Chondrocyte (in vitro differentiated cells): Measurements from ENCODE around the gene IPMK. TPM values are rescaled to one million over a fixed set of nuclear protein-coding genes. Genes with fewer than 3 reads are reported as not detected.
"Not testable (repeated sequence)": the region's sequence is repeated elsewhere in the genome, so short reads cannot be mapped to it uniquely, and the experiment has no call there.

ENCODE experiments used
- DNase-seq: peaks from one replicate; pipeline ENCODE4 v3.0.0; 2021; ENCODE audit warnings: mixed read lengths, low spot score
- H3K27ac Mint-ChIP-seq: one replicate; pipeline ENCODE4 v1.8.0; 2021; ENCODE audit warnings: mild to moderate bottlenecking, moderate library complexity, mixed read lengths; ENCODE audit not compliant: unreplicated experiment
- H3K27me3 Mint-ChIP-seq: 2 replicates; pipeline ENCODE4 v1.8.0; 2021; ENCODE audit warnings: low read depth, mixed read lengths
- H3K36me3 Mint-ChIP-seq: 2 replicates; pipeline ENCODE4 v1.8.0; 2021; ENCODE audit warnings: low read depth, mixed read lengths
- H3K4me1 Mint-ChIP-seq: 2 replicates; pipeline ENCODE4 v1.8.0; 2021; ENCODE audit warnings: low read depth, mild to moderate bottlenecking, mixed read lengths
- H3K4me3 Mint-ChIP-seq: one replicate; pipeline ENCODE4 v1.8.0; 2021; ENCODE audit warnings: mild to moderate bottlenecking, moderate library complexity, mixed read lengths; ENCODE audit not compliant: unreplicated experiment
- H3K9me3 Mint-ChIP-seq: 2 replicates; pipeline ENCODE4 v1.8.0; 2021; ENCODE audit warnings: low read depth, mixed read lengths
- total RNA-seq: library from RNA; stranded (reverse); gene quantifications from 3 replicates; pipeline ENCODE4 v1.2.1, GENCODE V29; 2021
- TF ChIP-seq, protein P1 (sequence below): fragments of 200-600 bp; sonication (generic); IDR thresholded peaks from 2 replicates; pipeline ENCODE4 v1.5.0; 2021; ENCODE audit warnings: antibody characterized with exemption, mild to moderate bottlenecking, moderate library complexity

Gene IPMK
- total RNA-seq, 1 donor from 2014 or later: 2.9 TPM

DNA sequence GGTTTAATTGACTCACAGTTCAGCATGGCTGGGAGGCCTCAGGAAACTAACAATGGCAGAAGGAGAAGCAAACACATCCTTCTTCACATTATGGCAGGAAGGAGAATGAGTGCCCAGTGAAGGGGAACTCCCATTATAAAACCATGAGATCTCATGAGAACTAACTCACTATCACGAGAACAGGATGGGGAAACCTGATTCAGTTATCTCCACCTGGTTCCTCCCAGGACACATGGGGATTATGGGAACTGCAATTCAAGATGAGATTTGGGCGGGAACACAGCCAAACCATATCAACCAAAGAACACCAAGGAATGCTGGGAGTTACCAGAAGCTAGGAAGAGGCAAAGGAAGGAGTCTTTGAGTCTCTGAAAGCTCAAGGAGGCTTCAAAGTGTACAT, 94.3 kb downstream of the IPMK start:
- TF ChIP-seq, protein P1, sequence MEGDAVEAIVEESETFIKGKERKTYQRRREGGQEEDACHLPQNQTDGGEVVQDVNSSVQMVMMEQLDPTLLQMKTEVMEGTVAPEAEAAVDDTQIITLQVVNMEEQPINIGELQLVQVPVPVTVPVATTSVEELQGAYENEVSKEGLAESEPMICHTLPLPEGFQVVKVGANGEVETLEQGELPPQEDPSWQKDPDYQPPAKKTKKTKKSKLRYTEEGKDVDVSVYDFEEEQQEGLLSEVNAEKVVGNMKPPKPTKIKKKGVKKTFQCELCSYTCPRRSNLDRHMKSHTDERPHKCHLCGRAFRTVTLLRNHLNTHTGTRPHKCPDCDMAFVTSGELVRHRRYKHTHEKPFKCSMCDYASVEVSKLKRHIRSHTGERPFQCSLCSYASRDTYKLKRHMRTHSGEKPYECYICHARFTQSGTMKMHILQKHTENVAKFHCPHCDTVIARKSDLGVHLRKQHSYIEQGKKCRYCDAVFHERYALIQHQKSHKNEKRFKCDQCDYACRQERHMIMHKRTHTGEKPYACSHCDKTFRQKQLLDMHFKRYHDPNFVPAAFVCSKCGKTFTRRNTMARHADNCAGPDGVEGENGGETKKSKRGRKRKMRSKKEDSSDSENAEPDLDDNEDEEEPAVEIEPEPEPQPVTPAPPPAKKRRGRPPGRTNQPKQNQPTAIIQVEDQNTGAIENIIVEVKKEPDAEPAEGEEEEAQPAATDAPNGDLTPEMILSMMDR: no peak
- peaks cover 21% of the 10 kb centered on the region for H3K27me3 Mint-ChIP-seq
- no peak overlapping the region for H3K27ac Mint-ChIP-seq
- no peaks in the 10 kb centered on the region for H3K9me3 Mint-ChIP-seq
- no peaks in the 10 kb centered on the region for H3K4me1 Mint-ChIP-seq
- DNase-seq: no peak
- no peak overlapping the region for H3K4me3 Mint-ChIP-seq
- H3K36me3 Mint-ChIP-seq: no peaks in the 10 kb centered on the region

DNA sequence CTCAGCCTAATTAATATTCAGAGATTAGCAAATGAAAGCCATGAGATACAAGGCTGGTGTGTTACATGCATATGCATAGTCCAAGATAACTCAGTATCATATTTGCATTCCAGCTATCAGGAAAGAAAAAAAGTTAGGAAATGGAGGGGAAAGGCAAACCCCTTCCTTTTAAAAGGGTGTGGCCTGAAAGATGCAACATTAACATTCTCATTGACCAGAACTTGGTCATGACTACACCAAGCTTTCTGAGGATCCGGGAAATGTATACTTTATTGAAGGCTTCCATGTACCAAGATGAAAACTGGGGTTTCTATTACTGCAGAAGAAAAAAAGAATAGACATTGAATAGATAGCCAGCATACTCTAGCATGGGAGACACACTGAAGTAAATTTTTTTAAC, 96.5 kb downstream of the IPMK start:
- DNase-seq: no peak
- TF ChIP-seq, protein P1: no peak

DNA sequence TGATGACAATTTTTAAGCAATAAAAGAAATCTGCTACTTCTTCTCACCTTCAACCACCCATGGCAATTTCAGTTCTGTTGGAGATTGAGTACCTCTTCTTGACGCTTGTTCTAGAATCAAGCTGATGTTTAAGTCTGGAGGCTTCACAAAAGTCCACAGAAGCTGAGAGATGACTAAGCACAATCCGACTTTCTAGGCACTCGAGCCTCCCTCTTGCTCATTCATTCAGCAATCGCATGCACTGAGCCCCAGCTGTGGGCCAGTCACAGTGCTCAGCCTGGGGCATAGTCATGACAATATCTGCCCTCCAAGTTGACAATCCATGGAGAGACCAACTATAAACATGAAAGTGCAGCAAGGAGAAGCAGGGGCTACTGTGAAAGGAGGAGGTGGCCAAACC, 103.2 kb downstream of the IPMK start:
- Mint-ChIP-seq H3K27me3 (peaks cover 20% of the 10 kb centered on the region), H3K4me1 (no peaks in the 10 kb centered on the region), H3K27ac (no peak overlapping the region), H3K9me3 (no peaks in the 10 kb centered on the region), H3K4me3 (no peak overlapping the region), H3K36me3 (no peaks in the 10 kb centered on the region)
- no peak for DNase-seq
- TF ChIP-seq, protein P1: no peak

More for the DNA sequence above, 96.5 kb downstream of the IPMK start:
- Mint-ChIP-seq H3K36me3 (no peaks in the 10 kb centered on the region), H3K27me3 (peaks cover 21% of the 10 kb centered on the region), H3K9me3 (no peaks in the 10 kb centered on the region), H3K4me3 (no peak overlapping the region), H3K27ac (no peak overlapping the region), H3K4me1 (no peaks in the 10 kb centered on the region)

DNA sequence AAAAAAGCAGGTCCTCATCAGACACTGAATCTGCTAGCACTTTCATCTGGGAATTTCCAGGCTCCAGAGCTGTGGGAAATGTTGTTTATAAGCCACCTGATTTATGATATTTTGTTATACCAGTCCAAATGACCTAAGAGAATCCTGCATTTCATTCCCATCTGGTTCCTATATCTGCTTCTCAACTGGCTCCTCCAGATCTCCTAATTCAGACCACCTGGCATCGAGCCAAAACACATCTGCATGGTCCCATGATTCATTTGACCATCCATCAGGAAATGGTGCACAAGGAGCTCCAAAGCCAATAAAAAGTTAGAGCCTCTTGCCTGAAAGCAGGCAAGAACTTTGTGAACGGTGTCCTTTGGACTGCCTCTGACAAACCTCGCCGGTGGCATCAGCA, 108.9 kb downstream of the IPMK start:
- Mint-ChIP-seq H3K4me3 (no peak overlapping the region), H3K4me1 (no peaks in the 10 kb centered on the region), H3K36me3 (no peaks in the 10 kb centered on the region), H3K27me3 (peaks cover 39% of the 10 kb centered on the region), H3K9me3 (no peaks in the 10 kb centered on the region), H3K27ac (no peak overlapping the region)
- DNase-seq: no peak
- TF ChIP-seq, protein P1: no peak

DNA sequence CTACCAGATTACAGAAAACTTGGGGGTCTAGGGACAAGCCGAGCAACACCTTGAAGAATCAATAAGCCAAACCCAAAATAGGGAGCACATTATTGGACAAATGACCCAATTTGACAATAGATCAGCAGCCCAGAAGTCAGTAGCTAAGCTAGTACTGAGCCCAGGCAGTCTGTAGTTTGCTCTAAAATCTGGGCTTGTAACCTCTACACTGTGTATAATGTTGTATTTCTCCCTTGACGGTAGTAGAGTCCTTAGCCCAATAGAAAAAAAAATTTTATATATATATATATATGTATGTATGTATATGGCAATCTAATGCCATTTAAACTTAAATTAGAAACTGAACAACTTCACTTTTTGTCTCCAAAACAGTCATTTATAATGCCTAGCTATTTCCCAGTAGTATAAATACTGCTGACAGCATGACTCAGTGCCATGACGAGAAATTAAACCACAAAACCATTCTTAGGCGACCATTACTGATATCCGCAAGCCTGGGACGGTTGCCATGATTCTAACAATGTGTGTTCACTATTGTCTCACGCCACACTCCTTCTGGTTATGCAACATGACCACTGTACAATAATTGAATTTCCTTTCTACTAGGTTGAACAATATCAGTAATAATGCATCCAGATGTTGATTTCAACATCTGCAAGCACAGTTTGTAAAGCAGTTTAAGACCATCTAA, 110.5 kb downstream of the IPMK start:
- Mint-ChIP-seq H3K36me3 (no peaks in the 10 kb centered on the region), H3K9me3 (no peaks in the 10 kb centered on the region), H3K4me1 (no peaks in the 10 kb centered on the region), H3K27ac (no peak overlapping the region), H3K27me3 (peaks cover 42% of the 10 kb centered on the region), H3K4me3 (no peak overlapping the region)
- no peak for DNase-seq
- TF ChIP-seq, protein P1: no peak

DNA sequence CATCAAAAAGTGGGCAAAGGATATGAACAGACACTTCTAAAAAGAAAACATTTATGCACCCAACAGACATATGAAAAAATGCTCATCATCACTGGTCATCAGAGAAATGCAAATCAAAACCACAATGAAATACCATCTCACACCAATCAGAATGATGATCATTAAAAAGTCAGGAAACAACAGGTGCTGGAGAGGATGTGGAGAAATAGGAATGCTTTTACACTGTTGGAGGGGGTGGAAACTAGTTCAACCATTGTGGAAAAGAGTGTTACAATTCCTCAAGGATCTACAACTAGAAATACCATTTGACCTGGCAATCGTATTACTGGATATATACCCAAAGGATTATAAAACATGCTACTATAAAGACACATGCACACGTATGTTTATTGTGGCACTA, 111.8 kb downstream of the IPMK start:
- H3K9me3 Mint-ChIP-seq, H3K4me1 Mint-ChIP-seq, H3K4me3 Mint-ChIP-seq, H3K36me3 Mint-ChIP-seq, H3K27ac Mint-ChIP-seq, DNase-seq: not testable (repeated sequence)
- H3K27me3 Mint-ChIP-seq: peaks cover 49% of the 10 kb centered on the region
